ENCODE data around the gene AGBL3.
"Not testable (repeated sequence)": the region's sequence is repeated elsewhere in the genome, so short reads cannot be mapped to it uniquely, and the experiment has no call there.

The AGBL3 gene

GRCh38 chr7:135169141-135169963 is 183.0 kb downstream of the AGBL3 start:
- Histone ChIP-seq H3K4me3 (ENCODE audit: low read depth in 1 of 5, low read length in 5 of 5) (peak overlapping the region; percentile 76 to 85 (median 83)), H3K36me3 (ENCODE audit: control insufficient read depth in 5 of 5, insufficient read depth in 5 of 5, low read length in 5 of 5) (peaks cover 0 to 42% (median 33%) of the 10 kb centered on the region in 5 donors), H3K27me3 (ENCODE audit: control insufficient read depth in 5 of 5, insufficient read depth in 4 of 5, low read length in 5 of 5) (no peaks in the 10 kb centered on the region), H3K9ac (ENCODE audit: low read length in 5 of 5) (peak overlapping the region; percentile 38 to 98 (median 93)), H3K27ac (ENCODE audit: low read depth, low read length) (peak overlapping the region; percentile 97), H3K4me1 (ENCODE audit: control insufficient read depth in 5 of 5, insufficient read depth in 5 of 5, low read length in 5 of 5) (peaks cover 17 to 66% (median 61%) of the 10 kb centered on the region in 5 donors), H3K9me3 (ENCODE audit: control insufficient read depth in 5 of 5, low read length in 5 of 5) (no peaks in the 10 kb centered on the region)

GRCh38 chr7:135169964-135170273 is 183.6 kb downstream of the AGBL3 start:
- Histone ChIP-seq H3K4me1 (ENCODE audit: control insufficient read depth in 5 of 5, insufficient read depth in 5 of 5, low read length in 5 of 5) (peaks cover 15 to 60% (median 55%) of the 10 kb centered on the region in 5 donors), H3K9me3 (ENCODE audit: control insufficient read depth in 5 of 5, low read length in 5 of 5) (no peaks in the 10 kb centered on the region), H3K27ac (ENCODE audit: low read depth, low read length) (peak overlapping the region; percentile 97)

DNA sequence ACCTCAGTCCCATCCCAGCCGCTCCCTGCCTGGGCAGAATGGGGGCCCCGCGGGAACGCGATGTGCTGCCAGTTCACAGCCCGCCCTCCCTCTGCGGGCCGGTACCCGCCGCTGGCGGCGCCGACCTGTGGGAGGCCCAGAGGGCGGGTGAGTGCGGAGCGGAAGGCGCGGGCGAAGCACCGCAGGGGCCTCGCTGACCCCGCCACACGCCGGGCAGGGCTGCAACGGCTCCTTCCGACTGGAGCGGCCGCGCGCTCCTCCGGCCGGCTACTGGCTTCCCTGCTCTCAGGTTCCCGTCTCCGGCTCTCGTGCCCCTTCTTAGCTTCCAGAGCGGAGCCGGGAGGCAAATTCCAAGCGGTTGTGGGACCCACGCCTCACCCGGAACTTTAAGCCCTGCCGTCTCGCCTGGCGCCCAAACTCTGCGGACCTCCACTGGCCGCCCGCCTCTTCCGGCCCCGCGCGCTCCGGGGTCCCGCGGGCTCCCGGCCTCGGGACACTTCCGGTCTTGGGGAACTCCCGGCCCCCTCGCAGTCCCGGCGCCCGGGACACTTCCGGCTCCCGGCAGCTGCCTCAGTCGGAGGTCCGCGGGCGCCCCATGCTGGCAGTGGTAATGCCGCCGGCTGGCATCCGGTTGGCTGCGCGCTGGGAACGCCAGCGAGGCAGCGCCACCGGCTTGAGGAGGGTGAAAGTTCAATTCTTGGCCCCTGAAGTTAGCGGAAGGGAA is 184.1 kb downstream of the AGBL3 start, which contains the start of gene CYREN:
CYREN (minus strand) TSS at position 434 of the 724 bp plus-strand sequence. CDS start 1,785 bp downstream, outside the sequence.
- Histone ChIP-seq H3K27me3 (ENCODE audit: control insufficient read depth in 5 of 5, insufficient read depth in 4 of 5, low read length in 5 of 5) (no peaks in the 10 kb centered on the region), H3K36me3 (ENCODE audit: control insufficient read depth in 5 of 5, insufficient read depth in 5 of 5, low read length in 5 of 5) (peaks cover 0 to 35% (median 28%) of the 10 kb centered on the region in 5 donors), H3K9me3 (ENCODE audit: control insufficient read depth in 5 of 5, low read length in 5 of 5) (no peaks in the 10 kb centered on the region), H3K4me1 (ENCODE audit: control insufficient read depth in 5 of 5, insufficient read depth in 5 of 5, low read length in 5 of 5) (peaks cover 15 to 55% (median 50%) of the 10 kb centered on the region in 5 donors), H3K4me3 (ENCODE audit: low read depth in 1 of 5, low read length in 5 of 5) (peak within 1 kb of the TSS; percentile 76 to 85 (median 83)), H3K27ac (ENCODE audit: low read depth, low read length) (peak within 1 kb of the TSS; percentile 97), H3K9ac (ENCODE audit: low read length in 5 of 5) (peak within 1 kb of the TSS; percentile 56 to 98 (median 93))

More at GRCh38 chr7:135169964-135170273, 183.6 kb downstream of the AGBL3 start:
- Histone ChIP-seq H3K4me3 (ENCODE audit: low read depth in 1 of 5, low read length in 5 of 5) (peak overlapping the region; percentile 76 to 85 (median 83)), H3K36me3 (ENCODE audit: control insufficient read depth in 5 of 5, insufficient read depth in 5 of 5, low read length in 5 of 5) (peaks cover 0 to 39% (median 30%) of the 10 kb centered on the region in 5 donors), H3K9ac (ENCODE audit: low read length in 5 of 5) (peak overlapping the region; percentile 38 to 98 (median 93)), H3K27me3 (ENCODE audit: control insufficient read depth in 5 of 5, insufficient read depth in 4 of 5, low read length in 5 of 5) (no peaks in the 10 kb centered on the region)

- Histone ChIP-seq H3K27ac (ENCODE audit: low read depth, low read length) (peak overlapping the region; percentile 97), H3K4me1 (ENCODE audit: control insufficient read depth in 5 of 5, insufficient read depth in 5 of 5, low read length in 5 of 5) (peaks cover 13 to 49% (median 44%) of the 10 kb centered on the region in 5 donors), H3K36me3 (ENCODE audit: control insufficient read depth in 5 of 5, insufficient read depth in 5 of 5, low read length in 5 of 5) (peaks cover 0 to 29% (median 24%) of the 10 kb centered on the region in 5 donors), H3K9ac (ENCODE audit: low read length in 5 of 5) (peak overlapping the region in 3 of 5 donors; percentile 93 to 98 (median 94)), H3K4me3 (ENCODE audit: low read depth in 1 of 5, low read length in 5 of 5) (peak overlapping the region in 4 of 5 donors; percentile 76 to 84 (median 80))
- H3K9me3 ChIP-seq (ENCODE audit: control insufficient read depth in 5 of 5, low read length in 5 of 5); H3K27me3 ChIP-seq (ENCODE audit: control insufficient read depth in 5 of 5, insufficient read depth in 4 of 5, low read length in 5 of 5): not testable (repeated sequence)
These were observed 184.7 kb downstream of the AGBL3 start for GRCh38 chr7:135170998-135171481.

GRCh38 chr7:135171581-135172291 is 185.4 kb downstream of the AGBL3 start:
- H3K9ac ChIP-seq (ENCODE audit: low read length in 5 of 5): peak overlapping the region in 1 of 5 donors; percentile 25
- H3K4me3 ChIP-seq (ENCODE audit: low read depth in 1 of 5, low read length in 5 of 5): peak overlapping the region in 3 of 5 donors; percentile 37 to 51 (median 48)
- H3K27me3 ChIP-seq (ENCODE audit: control insufficient read depth in 5 of 5, insufficient read depth in 4 of 5, low read length in 5 of 5); H3K9me3 ChIP-seq (ENCODE audit: control insufficient read depth in 5 of 5, low read length in 5 of 5): not testable (repeated sequence)
- H3K4me1 ChIP-seq (ENCODE audit: control insufficient read depth in 5 of 5, insufficient read depth in 5 of 5, low read length in 5 of 5): peaks cover 13 to 42% (median 37%) of the 10 kb centered on the region in 5 donors
- peak overlapping the region; percentile 97 for H3K27ac ChIP-seq (ENCODE audit: low read depth, low read length)
- peaks cover 0 to 29% (median 19%) of the 10 kb centered on the region in 5 donors for H3K36me3 ChIP-seq (ENCODE audit: control insufficient read depth in 5 of 5, insufficient read depth in 5 of 5, low read length in 5 of 5)

DNA sequence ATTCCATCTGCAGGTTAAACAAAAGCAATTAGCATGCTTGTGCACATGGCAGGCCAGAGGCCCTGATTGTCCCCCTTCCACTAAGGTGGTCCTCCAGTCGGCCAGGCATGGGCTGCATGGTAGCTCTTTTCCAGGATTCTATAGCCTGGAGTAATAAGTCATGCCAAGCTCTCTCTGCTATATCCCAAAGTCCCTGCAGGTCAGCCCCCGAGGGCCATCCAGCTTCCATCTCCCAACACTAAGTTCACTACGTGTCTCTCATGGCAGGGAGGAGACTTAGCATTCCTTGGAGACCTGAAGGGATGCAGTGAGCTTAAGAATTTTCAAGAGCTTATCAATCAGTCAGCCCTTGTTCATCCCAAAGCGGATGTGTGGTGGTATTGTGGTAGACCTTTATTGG is 187.6 kb downstream of the AGBL3 start:
- H3K4me3 ChIP-seq (ENCODE audit: low read depth in 1 of 5, low read length in 5 of 5); H3K27me3 ChIP-seq (ENCODE audit: control insufficient read depth in 5 of 5, insufficient read depth in 4 of 5, low read length in 5 of 5); H3K9me3 ChIP-seq (ENCODE audit: control insufficient read depth in 5 of 5, low read length in 5 of 5); H3K27ac ChIP-seq (ENCODE audit: low read depth, low read length); H3K9ac ChIP-seq (ENCODE audit: low read length in 5 of 5): not testable (repeated sequence)
- Histone ChIP-seq H3K4me1 (ENCODE audit: control insufficient read depth in 5 of 5, insufficient read depth in 5 of 5, low read length in 5 of 5) (peaks cover 2 to 21% (median 16%) of the 10 kb centered on the region in 5 donors), H3K36me3 (ENCODE audit: control insufficient read depth in 5 of 5, insufficient read depth in 5 of 5, low read length in 5 of 5) (peaks cover 0 to 15% (median 6%) of the 10 kb centered on the region in 5 donors)

DNA sequence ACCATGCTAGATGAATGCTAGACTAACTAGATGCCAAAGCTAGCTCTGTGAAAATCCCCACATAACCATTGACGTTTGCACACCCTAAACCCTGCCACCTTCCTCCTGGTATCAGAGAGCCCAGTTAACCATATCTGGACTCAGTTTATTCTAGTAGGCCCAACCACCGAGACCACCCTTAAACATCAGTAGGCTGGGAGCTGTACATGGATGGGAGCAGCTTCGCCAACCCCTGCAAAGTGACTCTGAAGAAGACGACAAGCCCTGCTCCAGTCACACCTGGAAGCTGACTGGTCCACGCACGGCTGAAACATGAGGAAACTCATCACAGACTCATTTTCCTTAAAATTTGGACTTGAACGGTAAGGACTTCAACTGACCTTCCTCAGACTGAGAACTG is 188.6 kb downstream of the AGBL3 start:
- Histone ChIP-seq H3K27me3 (ENCODE audit: control insufficient read depth in 5 of 5, insufficient read depth in 4 of 5, low read length in 5 of 5) (no peaks in the 10 kb centered on the region), H3K9me3 (ENCODE audit: control insufficient read depth in 5 of 5, low read length in 5 of 5) (peaks cover 0 to 8% (median 6%) of the 10 kb centered on the region in 5 donors), H3K36me3 (ENCODE audit: control insufficient read depth in 5 of 5, insufficient read depth in 5 of 5, low read length in 5 of 5) (peaks cover 0 to 18% (median 6%) of the 10 kb centered on the region in 5 donors), H3K9ac (ENCODE audit: low read length in 5 of 5) (no peak overlapping the region), H3K27ac (ENCODE audit: low read depth, low read length) (no peak overlapping the region), H3K4me3 (ENCODE audit: low read depth in 1 of 5, low read length in 5 of 5) (no peak overlapping the region), H3K4me1 (ENCODE audit: control insufficient read depth in 5 of 5, insufficient read depth in 5 of 5, low read length in 5 of 5) (peaks cover 2 to 11% (median 6%) of the 10 kb centered on the region in 5 donors)

GRCh38 chr7:135175931-135176330 is 189.6 kb downstream of the AGBL3 start:
- H3K4me1 ChIP-seq (ENCODE audit: control insufficient read depth in 5 of 5, insufficient read depth in 5 of 5, low read length in 5 of 5): peaks cover 2 to 9% (median 5%) of the 10 kb centered on the region in 5 donors
- no peak overlapping the region for H3K4me3 ChIP-seq (ENCODE audit: low read depth in 1 of 5, low read length in 5 of 5)
- peaks cover 3 to 16% (median 16%) of the 10 kb centered on the region in 5 donors for H3K9me3 ChIP-seq (ENCODE audit: control insufficient read depth in 5 of 5, low read length in 5 of 5)
- H3K9ac ChIP-seq (ENCODE audit: low read length in 5 of 5): no peak overlapping the region
- H3K27ac ChIP-seq (ENCODE audit: low read depth, low read length): no peak overlapping the region
- no peaks in the 10 kb centered on the region for H3K27me3 ChIP-seq (ENCODE audit: control insufficient read depth in 5 of 5, insufficient read depth in 4 of 5, low read length in 5 of 5)
- peaks cover 3 to 23% (median 14%) of the 10 kb centered on the region in 5 donors for H3K36me3 ChIP-seq (ENCODE audit: control insufficient read depth in 5 of 5, insufficient read depth in 5 of 5, low read length in 5 of 5)

- Histone ChIP-seq H3K9ac (ENCODE audit: low read length in 5 of 5) (no peak overlapping the region), H3K9me3 (ENCODE audit: control insufficient read depth in 5 of 5, low read length in 5 of 5) (peaks cover 11 to 28% (median 27%) of the 10 kb centered on the region in 5 donors), H3K27ac (ENCODE audit: low read depth, low read length) (no peak overlapping the region), H3K36me3 (ENCODE audit: control insufficient read depth in 5 of 5, insufficient read depth in 5 of 5, low read length in 5 of 5) (peaks cover 8 to 31% (median 22%) of the 10 kb centered on the region in 5 donors), H3K27me3 (ENCODE audit: control insufficient read depth in 5 of 5, insufficient read depth in 4 of 5, low read length in 5 of 5) (no peaks in the 10 kb centered on the region), H3K4me1 (ENCODE audit: control insufficient read depth in 5 of 5, insufficient read depth in 5 of 5, low read length in 5 of 5) (no peaks in the 10 kb centered on the region), H3K4me3 (ENCODE audit: low read depth in 1 of 5, low read length in 5 of 5) (no peak overlapping the region)
These were observed 190.9 kb downstream of the AGBL3 start for GRCh38 chr7:135177028-135177696.

All from subcutaneous abdominal adipose tissue (tissue), 5 donors.